Sigmoid colon (tissue), 4 donors: ENCODE data around the gene SIRPA.

Experiments used
- CTCF ChIP-seq, 4 experiments: fragments of 450-650 bp in 3 of 4; fragments of 200-600 bp in 1 of 4; IDR thresholded peaks; one replicate each; pipeline ENCODE4 v1.5.1; 2016 to 2019; ENCODE audit warnings: antibody characterized with exemption in 4 of 4, mild to moderate bottlenecking in 3 of 4, moderate library complexity in 2 of 4
- POLR2AphosphoS5 ChIP-seq, 4 donors: sonication (generic); formaldehyde crosslinking; IDR thresholded peaks; one replicate each; pipeline ENCODE4 v1.6.1; 2017; ENCODE audit warnings: antibody characterized with exemption in 4 of 4

DNA sequence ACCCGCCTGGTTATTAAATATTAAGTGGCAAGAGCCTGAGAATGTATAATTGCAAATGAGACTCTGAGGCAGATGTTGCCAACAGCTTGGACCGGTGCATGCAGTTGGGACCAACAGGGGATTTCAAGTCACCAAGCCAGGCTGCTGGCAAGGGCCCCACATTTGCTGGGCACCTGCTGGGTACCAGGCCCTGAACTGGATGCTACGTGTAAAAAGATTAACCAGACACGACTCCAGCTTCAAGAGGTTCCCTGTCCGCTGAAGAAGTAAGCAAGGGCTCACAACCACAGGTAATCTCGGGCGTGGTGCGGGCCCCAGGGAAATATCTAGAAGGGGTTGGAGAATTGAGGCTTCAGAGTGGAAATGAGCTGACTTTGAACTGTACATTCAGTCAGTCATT is 13.2 kb upstream of the SIRPA start:
- TF ChIP-seq CTCF (IDR thresholded peaks at IDR 0.05) (no peak), POLR2AphosphoS5 (IDR thresholded peaks at IDR 0.05) (no peak)
